ENCODE data around the gene LCN15.
"Not testable (repeated sequence)": the region's sequence is repeated elsewhere in the genome, so short reads cannot be mapped to it uniquely, and the experiment has no call there.

LCN15 gene

GRCh38 chr9:136799079-136799853 is 34.9 kb upstream of the LCN15 start:
- ATAC-seq (ENCODE audit: low read depth) (peak; percentile 4), DNase-seq (ENCODE audit: low spot score) (peak; percentile 75)
- Histone ChIP-seq H3K4me1 (ENCODE audit: insufficient read depth, poor library complexity, severe bottlenecking) (peaks cover 17% of the 10 kb centered on the region), H3K27ac (ENCODE audit: poor library complexity, severe bottlenecking) (no peak overlapping the region), H3K4me3 (ENCODE audit: severe bottlenecking) (peak overlapping the region; percentile 19), H3K9me3 (ENCODE audit: severe bottlenecking) (no peaks in the 10 kb centered on the region), H3K36me3 (ENCODE audit: low read depth) (no peaks in the 10 kb centered on the region), H3K27me3 (ENCODE audit: insufficient read depth, poor library complexity, severe bottlenecking) (peaks cover 38% of the 10 kb centered on the region)
- no peak for TF ChIP-seq CTCF (IDR thresholded peaks at IDR 0.05; ENCODE audit: poor library complexity, severe bottlenecking)

- ATAC-seq (ENCODE audit: low read depth) (no peak), DNase-seq (ENCODE audit: low spot score) (no peak)
- H3K4me1 ChIP-seq (ENCODE audit: insufficient read depth, poor library complexity, severe bottlenecking), result peaks cover 17% of the 10 kb centered on the region
- H3K4me3 ChIP-seq (ENCODE audit: severe bottlenecking), result no peak overlapping the region
- no peaks in the 10 kb centered on the region for H3K9me3 ChIP-seq (ENCODE audit: severe bottlenecking)
- no peak overlapping the region for H3K27ac ChIP-seq (ENCODE audit: poor library complexity, severe bottlenecking)
- no peak for TF ChIP-seq CTCF (IDR thresholded peaks at IDR 0.05; ENCODE audit: poor library complexity, severe bottlenecking)
- H3K36me3 ChIP-seq (ENCODE audit: low read depth), result no peaks in the 10 kb centered on the region
- H3K27me3 ChIP-seq (ENCODE audit: insufficient read depth, poor library complexity, severe bottlenecking), result peaks cover 38% of the 10 kb centered on the region
Measured at GRCh38 chr9:136798708-136799078, 34.4 kb upstream of the LCN15 start.

- H3K27ac ChIP-seq (ENCODE audit: poor library complexity, severe bottlenecking), result not testable (repeated sequence)
Measured at GRCh38 chr9:136796775-136797347, 32.5 kb upstream of the LCN15 start.

GRCh38 chr9:136796238-136796774 is 32.0 kb upstream of the LCN15 start, which contains the start of gene CCDC183:
CCDC183 (plus strand) TSS chr9:136796338; CDS start chr9:136796398, 60 bp downstream.
- H3K9me3 ChIP-seq (ENCODE audit: severe bottlenecking), result no peaks in the 10 kb centered on the region
- H3K36me3 ChIP-seq (ENCODE audit: low read depth), result peaks cover 14% of the 10 kb centered on the region
- peaks cover 15% of the 10 kb centered on the region for H3K4me1 ChIP-seq (ENCODE audit: insufficient read depth, poor library complexity, severe bottlenecking)
- DNase-seq (ENCODE audit: low spot score), result no peak
- no peak for TF ChIP-seq CTCF (IDR thresholded peaks at IDR 0.05; ENCODE audit: poor library complexity, severe bottlenecking)
- peaks cover 38% of the 10 kb centered on the region for H3K27me3 ChIP-seq (ENCODE audit: insufficient read depth, poor library complexity, severe bottlenecking)
- no peak within 1 kb of the TSS for H3K27ac ChIP-seq (ENCODE audit: poor library complexity, severe bottlenecking)
- H3K4me3 ChIP-seq (ENCODE audit: severe bottlenecking), result no peak within 1 kb of the TSS
- no peak for ATAC-seq (ENCODE audit: low read depth)

More at GRCh38 chr9:136796775-136797347, 32.5 kb upstream of the LCN15 start:
- DNase-seq (ENCODE audit: low spot score); H3K9me3 ChIP-seq (ENCODE audit: severe bottlenecking); ATAC-seq (ENCODE audit: low read depth); H3K4me3 ChIP-seq (ENCODE audit: severe bottlenecking): not testable (repeated sequence)
- peaks cover 38% of the 10 kb centered on the region for H3K27me3 ChIP-seq (ENCODE audit: insufficient read depth, poor library complexity, severe bottlenecking)
- H3K4me1 ChIP-seq (ENCODE audit: insufficient read depth, poor library complexity, severe bottlenecking), result peaks cover 17% of the 10 kb centered on the region
- peaks cover 14% of the 10 kb centered on the region for H3K36me3 ChIP-seq (ENCODE audit: low read depth)

- DNase-seq (ENCODE audit: low spot score), result no peak
- H3K36me3 ChIP-seq (ENCODE audit: low read depth), result peaks cover 14% of the 10 kb centered on the region
- H3K4me3 ChIP-seq (ENCODE audit: severe bottlenecking), result no peak overlapping the region
- no peak for TF ChIP-seq CTCF (IDR thresholded peaks at IDR 0.05; ENCODE audit: poor library complexity, severe bottlenecking)
- no peak overlapping the region for H3K27ac ChIP-seq (ENCODE audit: poor library complexity, severe bottlenecking)
- no peak for ATAC-seq (ENCODE audit: low read depth)
- H3K9me3 ChIP-seq (ENCODE audit: severe bottlenecking), result no peaks in the 10 kb centered on the region
- H3K4me1 ChIP-seq (ENCODE audit: insufficient read depth, poor library complexity, severe bottlenecking), result peaks cover 13% of the 10 kb centered on the region
- peaks cover 38% of the 10 kb centered on the region for H3K27me3 ChIP-seq (ENCODE audit: insufficient read depth, poor library complexity, severe bottlenecking)
Measured at GRCh38 chr9:136795000-136795348, 30.7 kb upstream of the LCN15 start.
